HUDEP-2 (cell line): Measurements from ENCODE around the gene INPP5E.
A peak's percentile ranks its signal among the peaks of the same experiment; 100 is the strongest.
"Not testable (repeated sequence)": the region's sequence is repeated elsewhere in the genome, so short reads cannot be mapped to it uniquely, and the experiment has no call there.

Source experiments
- DNase-seq, 76 experiments: peaks; one replicate each; lab custom pipeline; 2025; ENCODE audit not compliant: unreplicated experiment in 76 of 76; lab: John Stamatoyannopoulos, UW

The INPP5E gene

DNA sequence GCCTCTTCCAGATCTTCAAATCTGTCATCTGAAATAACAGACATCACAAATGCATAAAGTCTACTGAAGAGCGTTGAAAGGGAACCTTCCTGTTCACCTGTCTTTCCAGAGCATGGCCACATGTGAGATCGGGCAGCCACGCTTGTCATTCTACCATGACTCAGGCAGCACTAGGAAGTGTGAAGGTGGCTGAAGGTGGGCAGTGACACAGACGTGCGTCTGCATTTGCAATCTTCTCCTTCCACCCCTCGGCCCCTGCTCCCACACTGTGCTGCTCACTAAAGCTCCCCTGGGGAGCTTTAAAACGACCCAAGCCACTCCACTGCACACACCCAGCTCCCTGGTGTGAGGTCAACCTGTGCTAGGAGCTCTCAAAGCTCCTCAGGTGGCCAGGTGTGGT, 31.7 kb downstream of the INPP5E start:
- no peak for DNase-seq

DNA sequence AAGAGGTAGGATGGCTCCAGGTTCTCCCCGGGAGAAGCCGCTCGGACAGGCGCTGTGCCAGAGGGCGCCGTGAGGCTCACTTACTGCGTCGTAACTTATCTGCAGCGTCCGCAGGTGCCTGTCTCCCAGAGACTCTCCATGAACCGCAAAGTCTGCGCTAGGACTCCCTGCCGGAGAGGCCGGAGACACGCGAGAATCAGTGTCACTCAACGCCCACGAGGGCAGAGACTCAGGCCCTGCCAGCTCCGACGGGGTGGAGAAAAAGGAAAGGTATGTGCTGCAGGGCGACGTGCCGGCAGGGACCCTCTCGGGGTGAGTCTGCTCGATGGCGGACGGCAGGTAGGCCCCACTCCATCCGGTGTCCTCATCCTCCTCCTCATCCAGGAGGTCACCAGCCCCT, 32.6 kb downstream of the INPP5E start:
- DNase-seq: not testable (repeated sequence)

DNA sequence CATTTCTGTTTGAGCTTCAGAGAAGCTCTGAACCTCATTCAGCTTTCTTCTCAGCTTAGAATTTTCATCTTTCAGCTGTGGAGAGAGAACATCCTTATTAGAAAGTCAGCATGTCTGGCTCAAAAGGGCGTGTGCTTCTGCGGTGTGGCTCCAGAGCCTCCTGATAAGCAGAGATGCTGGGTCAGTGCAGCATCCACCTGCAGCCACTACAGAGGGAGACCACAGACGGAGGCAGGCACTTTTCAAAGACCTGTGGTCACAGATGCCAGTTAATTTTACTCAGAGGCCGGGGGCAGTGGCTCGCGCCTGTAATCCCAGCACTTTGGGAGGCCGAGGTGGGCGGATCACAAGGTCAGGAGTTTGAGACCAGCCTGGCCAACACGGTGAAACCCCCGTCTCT, 33.7 kb downstream of the INPP5E start:
- DNase-seq: not testable (repeated sequence)

DNA sequence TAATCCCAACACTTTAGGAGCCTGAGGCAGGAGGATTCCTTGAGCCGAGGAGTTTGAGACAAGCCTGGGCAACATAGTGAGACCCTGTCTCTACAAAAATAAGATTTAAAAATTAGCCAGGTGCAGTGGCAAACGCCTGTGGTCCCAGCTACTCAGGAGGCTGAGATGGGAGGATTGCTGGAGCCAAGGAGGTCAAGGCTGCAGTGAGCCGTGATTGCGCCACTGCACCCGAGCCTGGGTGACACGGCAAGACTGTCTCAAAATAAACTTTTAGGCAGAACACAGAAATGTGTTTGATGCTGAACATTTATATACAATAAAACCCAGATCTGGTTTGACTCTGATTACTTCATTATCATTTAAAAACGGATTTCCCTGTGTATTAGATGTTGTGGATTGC, 34.2 kb downstream of the INPP5E start:
- no peak for DNase-seq

DNA sequence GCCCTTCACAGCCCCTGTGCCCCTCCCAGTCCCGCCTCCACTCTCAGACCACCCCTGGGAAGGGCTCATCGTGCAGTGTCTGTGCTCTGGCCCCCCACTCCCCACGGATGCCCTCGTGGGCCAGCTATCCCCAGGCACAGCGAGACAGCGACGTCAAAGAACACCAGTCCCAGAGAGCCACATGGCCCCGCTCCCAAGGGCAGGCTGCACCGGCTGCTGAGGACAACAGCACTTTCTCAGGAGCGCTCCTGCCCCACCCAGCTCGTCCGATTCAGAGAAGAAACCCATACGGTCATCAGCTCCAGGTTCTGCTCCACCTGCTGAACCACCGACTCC, 34.9 kb downstream of the INPP5E start:
- DNase-seq: no peak

DNA sequence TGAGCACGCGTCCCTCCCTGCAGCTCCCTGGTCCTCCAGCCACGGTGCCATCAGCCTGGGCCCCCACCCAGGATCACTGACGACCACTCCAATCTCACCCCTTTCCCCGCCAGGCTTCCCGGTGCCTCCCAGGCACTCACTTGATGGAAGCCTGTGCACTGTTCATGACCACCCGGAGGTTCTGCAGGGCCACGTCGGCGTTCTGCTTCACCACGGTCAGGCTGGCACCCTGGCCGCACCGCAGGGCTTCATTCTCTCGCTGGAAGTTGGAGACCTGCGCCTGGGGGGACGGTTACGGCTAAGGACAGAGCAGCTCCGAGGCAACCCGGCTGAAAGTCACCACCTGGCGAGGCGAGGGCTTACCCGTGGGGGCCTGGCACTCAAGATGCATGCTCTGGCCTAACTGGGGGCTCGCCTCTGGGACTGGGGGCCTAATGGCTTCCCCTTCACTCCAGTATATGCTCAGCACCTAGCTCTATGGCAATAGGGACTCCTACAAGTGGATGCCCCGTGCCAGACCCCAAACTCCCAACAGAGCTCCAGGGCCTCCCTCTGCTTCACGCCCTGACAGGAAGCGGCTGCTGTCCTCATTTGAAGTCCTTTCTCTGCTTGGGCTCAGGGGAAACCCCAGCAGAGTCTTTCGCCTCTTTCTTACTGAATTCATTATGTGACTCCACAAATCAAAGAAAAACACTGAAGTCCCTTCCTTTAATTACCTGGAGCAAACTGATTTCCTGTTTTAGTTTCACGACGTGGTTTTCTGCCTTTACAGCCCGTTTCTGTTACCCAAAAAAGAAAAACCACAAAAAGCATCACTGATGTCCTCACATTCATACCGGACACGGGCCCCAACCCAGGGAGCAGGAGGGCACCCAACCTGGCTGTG, 35.5 kb downstream of the INPP5E start:
- DNase-seq: no peak

DNA sequence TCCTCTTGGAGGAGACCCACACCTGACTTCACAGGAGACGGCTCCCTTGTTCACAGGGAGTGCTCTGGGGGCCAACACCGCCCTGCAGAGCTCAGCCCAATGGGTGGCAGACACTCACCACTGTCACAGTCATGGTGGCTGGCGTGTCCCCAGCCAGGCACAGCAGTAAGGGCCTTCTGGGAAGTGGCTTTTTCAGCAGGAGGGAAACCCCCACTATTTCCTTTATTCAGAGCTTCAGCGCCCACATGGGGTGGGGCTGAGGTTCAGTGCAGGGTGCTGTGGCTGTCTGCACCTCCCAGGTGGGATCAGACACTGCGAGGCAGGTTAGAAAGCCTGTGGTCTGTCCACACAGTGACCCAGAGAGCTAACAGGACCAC, 36.1 kb downstream of the INPP5E start:
- DNase-seq: peak in 1 of 76 experiments; percentile 11

DNA sequence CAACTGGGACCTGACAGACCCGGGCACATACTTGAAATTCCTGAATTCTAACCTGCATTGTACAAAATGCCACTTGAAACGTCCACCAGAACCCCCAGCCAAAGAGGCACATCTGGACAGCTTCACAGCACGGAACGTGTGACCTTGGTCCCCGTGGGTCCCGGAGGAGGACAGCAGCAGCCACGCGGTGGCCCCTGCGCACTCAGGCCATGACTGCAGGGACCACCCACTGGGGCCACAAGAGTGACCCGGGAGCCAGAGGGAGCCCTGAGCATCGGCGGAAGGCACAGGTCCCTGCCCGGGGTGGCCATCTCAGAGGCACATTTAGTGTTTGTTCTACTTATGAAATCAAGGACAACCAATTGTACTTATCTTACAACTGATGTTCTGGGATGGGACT, 37.6 kb downstream of the INPP5E start:
- DNase-seq: no peak

DNA sequence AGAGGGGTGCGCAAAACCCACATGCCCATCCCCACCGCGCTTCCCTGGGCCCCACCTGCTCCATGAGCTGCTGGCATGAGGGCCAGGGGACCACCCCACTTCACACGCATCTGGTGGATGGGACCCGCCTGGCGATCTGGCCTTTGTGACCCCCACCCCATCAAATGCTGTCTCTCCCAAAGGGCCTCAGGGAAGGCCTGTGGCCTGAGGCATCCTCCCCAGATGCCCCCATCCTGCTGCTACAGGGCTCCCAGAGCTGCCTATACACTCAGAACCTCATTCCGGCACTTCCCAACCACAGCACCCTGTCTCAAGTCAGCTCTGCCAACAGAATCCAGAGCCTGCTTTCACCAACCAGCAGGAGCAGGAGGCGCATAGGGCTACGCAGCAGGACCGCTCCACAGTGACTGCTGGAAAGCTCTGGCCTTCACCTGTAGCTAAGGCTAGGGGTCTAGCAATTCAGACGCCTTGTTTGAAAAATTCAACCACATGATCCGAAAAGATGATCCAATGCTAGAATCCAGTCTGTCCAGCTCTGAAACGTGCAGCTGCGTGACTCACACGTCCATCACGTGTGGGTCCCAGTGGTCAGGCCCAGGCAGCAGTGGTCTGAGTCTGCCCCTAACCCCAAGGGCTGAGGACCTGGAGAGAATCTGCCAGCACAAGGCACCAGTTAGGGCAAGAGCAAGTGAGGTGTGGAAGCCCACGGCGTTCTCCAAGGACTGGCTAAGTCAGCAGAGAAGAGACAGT, 38.3 kb downstream of the INPP5E start:
- no peak for DNase-seq

DNA sequence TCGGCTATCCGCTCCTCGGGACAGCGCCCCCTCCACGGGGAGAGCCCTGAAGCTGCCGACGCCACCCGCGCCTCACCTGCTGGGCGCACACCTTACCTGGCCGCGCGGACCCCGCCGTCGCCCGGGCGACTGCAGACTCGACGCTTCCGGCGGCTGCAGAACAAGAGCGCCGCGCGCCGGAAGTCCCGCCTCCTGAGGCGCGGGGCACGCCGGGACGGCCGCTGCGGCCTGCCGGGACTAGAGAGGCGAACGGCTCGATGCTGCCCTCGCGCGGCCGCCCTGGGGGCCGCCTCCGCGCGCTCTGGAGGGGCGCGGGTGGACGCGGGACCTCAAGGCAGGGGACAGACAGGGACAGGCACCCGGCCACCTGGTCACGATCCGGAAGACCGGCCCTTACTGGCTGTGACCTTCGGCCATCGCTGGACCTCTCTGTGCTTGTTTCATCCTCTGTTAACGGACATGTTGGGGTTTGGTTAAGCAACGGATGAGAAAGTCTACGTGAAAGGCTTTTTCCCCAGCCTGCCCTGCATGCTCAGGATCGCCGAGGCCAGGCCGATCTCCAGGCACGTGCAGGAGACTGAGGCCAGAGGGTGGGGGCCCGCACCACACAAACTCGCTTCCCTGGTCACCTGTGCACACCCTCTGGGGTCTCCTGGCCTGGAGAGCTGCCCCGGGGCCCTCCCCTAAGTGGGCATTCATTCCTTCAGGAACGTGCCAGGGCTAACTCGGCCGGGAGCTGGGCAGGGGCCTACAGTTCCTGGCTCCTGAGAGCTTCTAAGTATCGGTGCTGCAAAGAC, 39.4 kb downstream of the INPP5E start, which contains the start of gene SNAPC4:
Gene SNAPC4 (minus strand): TSS at position 133 of the 797 bp plus-strand sequence. CDS start 1,742 bp downstream, outside the sequence.
- DNase-seq: peak in 73 of 76 experiments; percentile 4 to 85 (median 70)

DNA sequence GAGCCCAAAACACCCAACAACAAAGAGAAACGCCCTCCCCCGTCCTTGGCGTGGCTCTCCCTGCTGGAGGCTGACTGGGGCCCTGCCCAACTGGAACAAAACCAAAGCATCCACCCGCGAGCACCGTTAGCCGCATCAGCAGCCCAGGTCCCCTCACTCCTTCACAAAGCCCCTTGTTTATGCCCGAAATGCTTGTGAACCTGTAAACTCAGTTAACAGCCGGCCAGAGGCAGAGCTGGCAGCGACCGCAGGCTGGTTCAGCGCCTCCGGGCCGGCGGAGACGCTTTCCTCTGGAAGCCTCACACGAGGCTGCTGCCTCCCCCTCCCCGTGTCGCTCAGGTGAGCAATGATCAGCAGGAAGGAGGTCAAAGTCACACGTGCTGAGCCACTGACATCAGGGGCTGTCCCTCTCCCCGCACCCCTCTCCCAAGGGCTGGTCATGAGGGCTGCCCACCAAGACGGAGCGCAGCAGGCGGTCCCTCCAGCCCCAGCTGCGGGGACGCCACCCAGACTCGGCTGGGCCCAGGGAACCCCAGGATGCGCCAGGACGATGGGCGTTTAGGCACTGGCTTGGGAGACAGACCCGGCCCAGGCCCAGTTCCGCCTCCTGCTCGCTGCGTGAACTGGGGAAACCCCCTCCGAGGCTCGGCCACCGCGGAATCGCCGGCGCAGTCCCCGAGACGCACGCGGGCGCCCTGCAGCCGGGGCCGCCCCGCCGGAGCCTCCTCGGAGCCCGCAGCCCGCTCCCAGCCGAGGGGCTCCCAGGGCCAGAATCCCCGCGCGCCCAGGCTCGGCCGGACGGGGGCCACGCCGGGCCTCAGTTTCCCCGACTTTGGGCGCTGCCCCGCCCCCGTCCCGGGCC, 40.2 kb downstream of the INPP5E start:
- peak in 58 of 76 experiments; percentile 7 to 68 (median 40) for DNase-seq

DNA sequence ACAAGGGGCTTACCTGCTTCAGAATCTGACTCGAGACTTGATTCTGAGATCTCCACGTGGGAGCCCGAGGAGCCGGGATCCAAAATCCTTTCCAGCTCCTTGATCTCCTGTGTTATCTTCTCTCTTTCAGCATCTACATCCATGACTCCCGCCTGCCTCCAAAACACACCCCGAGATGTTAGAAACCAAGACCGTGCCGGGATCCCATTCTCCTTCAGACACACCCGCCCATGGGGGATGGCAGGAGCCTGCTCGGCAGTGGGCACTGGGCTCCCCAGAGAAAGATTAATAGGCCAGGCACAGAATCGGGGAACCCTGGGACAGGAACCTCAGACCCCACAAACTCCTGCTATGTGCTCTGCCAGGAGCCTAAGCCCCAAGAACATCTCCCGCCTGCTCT, 41.4 kb downstream of the INPP5E start:
- DNase-seq: no peak

DNA sequence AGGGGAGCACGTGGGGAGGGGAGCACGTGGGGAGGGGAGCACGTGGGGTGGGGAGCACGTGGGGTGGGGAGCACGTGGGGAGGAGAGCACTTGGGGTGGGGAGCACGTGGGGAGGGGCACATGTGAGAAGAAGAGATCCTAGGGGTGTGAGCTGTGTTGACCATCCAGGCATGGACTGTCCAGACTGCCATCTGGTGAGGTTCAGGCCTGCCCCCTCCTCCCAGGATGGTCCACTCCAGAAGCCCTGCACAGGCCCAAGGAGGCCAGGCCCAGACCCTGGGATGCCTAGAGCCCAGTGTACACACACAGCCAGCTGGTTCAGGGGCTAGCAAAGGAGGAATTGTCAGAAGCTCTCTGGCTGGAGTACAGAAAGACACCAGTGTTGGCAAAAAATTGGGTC, 42.0 kb downstream of the INPP5E start:
- no peak for DNase-seq

DNA sequence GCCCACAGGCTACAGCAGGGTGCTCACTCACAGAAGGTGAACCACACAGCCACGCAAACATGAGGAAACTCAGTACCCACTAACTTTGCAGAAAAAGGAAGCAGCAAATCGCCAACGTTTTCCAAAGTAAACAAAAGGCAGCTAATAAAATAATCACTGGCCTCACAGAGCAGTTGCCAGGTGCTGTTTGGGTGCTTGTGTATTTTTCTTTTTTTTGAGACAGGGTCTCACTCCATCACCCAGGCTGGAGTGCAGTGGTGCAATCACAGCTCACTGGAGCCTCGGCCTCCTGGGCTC, 43.5 kb downstream of the INPP5E start:
- no peak for DNase-seq

DNA sequence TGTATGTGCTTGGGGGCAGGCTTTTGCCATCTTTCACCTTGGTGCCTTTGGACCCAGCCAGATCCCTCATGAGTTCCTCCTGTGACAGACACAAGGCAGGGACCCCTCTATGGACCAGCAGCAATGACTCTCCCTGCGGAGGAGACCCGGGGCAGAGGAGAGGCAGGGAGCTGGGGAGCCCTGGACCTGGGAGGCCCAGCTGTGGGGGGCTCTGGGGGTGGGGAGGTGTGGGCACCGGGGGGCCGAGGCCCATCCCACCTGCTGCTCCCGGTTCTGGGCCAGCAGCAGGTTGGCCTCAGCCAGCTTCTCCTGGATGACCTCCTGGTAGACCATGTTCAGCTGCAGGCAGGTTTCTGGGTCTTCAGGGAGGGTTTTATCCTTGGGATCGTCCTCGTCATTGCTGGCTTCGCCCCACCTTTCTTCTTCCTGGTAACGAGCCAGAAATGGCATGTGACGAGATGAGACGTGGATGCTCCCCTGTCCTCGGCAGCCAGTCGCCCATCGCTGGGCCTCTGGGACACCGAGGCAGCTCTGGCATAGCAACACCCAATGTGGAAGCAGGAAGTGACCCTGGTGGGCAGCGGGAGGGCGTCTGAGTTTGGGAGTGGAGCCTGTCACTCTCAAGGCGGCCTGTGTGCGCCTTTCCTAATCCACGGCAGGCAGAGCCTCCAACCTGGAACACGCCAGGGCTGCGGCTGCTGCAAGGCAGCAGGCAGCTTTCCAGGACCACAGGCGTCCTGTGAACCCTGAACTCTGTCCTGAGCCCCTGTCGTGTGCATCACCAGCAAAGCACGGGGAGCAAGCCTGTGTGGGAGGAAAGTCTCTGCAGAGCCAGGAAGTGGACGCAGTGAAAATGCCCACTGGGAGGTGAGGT, 44.1 kb downstream of the INPP5E start:
- no peak for DNase-seq

DNA sequence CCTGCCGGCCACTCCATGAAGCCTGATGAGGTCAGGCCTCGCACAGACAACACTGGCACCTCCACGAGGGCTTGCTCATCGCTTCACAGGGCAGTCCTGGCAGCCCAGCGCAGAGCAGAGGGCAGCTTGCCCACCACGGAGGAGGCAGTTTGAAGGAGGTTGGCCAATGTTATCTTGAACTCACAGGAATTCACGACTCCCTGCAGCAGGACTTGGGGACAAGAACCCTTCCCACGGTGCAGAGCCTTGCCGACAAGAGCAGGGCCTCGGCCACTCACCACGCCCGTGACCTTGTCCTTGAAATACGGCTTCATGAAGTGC, 44.7 kb downstream of the INPP5E start:
- DNase-seq: peak in 31 of 76 experiments; percentile 6 to 63 (median 27)

DNA sequence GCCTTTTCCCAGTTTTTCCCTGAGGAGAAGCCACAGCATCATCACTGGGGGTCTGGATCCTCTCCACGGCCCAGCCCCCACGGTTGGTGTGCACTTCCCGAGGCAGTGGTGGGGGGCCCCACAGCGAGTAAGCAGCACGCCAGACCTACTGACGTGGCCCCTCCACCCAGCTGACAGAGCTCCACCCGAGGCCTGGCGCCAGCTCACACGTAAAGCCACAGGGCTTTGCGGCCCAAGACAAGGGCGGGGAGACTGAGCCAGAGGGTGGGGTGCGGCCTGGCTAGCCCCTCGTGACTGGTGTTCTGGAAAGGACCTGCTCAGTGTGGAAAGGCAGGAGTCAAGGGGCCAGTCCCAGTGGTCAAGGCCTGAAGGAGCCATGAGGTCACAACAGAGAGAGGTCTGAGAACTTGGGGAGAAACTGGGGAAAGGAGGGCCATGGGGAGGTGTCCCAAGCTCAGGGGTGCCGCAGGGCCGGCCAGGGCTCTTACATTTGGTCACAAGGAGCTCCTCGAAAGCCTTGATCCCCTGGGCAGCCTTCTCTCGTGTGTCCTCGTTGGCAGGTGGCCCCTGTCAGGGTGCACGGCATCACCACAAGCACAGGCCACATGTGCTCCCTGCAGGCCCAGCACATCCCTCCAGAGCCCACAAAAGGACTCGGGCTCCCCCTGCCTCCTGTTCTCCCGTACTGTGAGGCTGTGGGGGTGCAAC, 45.2 kb downstream of the INPP5E start:
- peak in 45 of 76 experiments; percentile 6 to 62 (median 34) for DNase-seq

DNA sequence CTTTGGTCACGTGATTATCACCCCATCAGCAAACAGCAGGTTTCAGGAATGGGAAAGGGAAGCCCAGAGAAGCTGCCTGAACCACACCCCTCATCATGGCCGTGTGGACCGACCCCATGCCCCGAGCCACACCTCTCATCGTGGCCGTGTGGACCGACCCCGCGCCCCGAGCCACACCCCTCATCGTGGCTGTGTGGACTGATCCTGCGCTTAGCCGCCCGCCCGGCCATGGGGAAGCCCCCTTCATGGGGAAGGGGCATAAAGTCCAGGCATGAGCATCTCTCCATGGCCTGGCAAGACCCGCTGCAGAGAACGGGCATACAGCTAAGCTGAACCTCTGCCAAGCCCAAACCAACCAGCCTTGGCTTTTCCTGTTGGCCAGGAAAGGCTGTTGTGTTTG, 46.1 kb downstream of the INPP5E start:
- no peak for DNase-seq
